ENCODE results near the gene MVB12B. TPM values are rescaled to one million over a fixed set of nuclear protein-coding genes. Genes with fewer than 3 reads are reported as not detected.

Gene MVB12B
- total and polyA plus RNA-seq, 2 of the 4 experiments (the other 2 are of a cell fraction) = 2.0 to 4.0 TPM

DNA sequence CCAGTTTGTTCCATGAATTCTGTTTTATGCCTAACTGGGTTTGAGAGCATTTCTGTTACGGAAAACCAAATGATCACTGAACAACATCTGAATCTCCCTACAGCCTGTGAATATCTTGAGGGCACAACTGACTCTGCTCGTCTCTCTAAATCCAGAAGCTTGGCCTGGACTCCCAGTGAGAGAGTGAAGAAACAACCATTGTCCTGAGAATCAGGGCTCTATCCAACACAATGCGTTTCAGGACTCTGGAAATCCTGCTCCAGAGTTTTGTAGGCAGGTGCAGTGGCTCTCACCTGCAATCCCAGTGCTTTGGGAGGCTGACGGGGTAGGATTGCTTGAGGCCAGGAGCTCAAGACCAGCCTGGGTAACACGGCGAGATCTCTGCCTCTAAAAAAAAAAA lies 7.8 kb upstream of the MVB12B start:
- DNase-seq (no peak), ATAC-seq (ENCODE audit: low read depth) (no peak)
- intact Hi-C loops (cut with micrococcal nuclease) = no loop called here
- H3K14ac ChIP-seq (replicated peaks; ENCODE audit: low read depth, low read length) = no peak overlapping the region
- no peak overlapping the region for H4K5ac ChIP-seq (ENCODE audit: low read depth, low read length)
- H3K56ac ChIP-seq (ENCODE audit: extremely low read depth, insufficient read depth, low read length) = no peak overlapping the region
- no peak overlapping the region for H2BK5ac ChIP-seq (ENCODE audit: low read depth, low read length, poor library complexity, severe bottlenecking)
- H4K91ac ChIP-seq (ENCODE audit: insufficient read depth, low read depth, low read length) = no peak overlapping the region
- H4K8ac ChIP-seq (ENCODE audit: low read depth in 2 of 2, low read length in 2 of 2) = no peak overlapping the region
- H3K36me3 ChIP-seq (ENCODE audit: control insufficient read depth, insufficient read depth, low read length) = no peaks in the 10 kb centered on the region
- dilution Hi-C loops (cut with HindIII; ENCODE audit: low sequenced_read_pairs, unreplicated experiment) = no loop called here
- H2BK120ac ChIP-seq (ENCODE audit: low read depth, low read length) = no peak overlapping the region
- no peak overlapping the region for H3K23ac ChIP-seq (ENCODE audit: low read depth, low read length)
- H3K18ac ChIP-seq (ENCODE audit: low read depth, low read length) = no peak overlapping the region
- no peak for TF ChIP-seq FOS (IDR thresholded peaks at IDR 0.05; ENCODE audit: low read depth, low read length)
- no peak for TF ChIP-seq RCOR1 (IDR thresholded peaks at IDR 0.05; ENCODE audit: insufficient replicate concordance, low read length)
- no peak for TF ChIP-seq CEBPB (IDR thresholded peaks at IDR 0.05; ENCODE audit: low read depth, low read length)
- TF ChIP-seq, protein P1, sequence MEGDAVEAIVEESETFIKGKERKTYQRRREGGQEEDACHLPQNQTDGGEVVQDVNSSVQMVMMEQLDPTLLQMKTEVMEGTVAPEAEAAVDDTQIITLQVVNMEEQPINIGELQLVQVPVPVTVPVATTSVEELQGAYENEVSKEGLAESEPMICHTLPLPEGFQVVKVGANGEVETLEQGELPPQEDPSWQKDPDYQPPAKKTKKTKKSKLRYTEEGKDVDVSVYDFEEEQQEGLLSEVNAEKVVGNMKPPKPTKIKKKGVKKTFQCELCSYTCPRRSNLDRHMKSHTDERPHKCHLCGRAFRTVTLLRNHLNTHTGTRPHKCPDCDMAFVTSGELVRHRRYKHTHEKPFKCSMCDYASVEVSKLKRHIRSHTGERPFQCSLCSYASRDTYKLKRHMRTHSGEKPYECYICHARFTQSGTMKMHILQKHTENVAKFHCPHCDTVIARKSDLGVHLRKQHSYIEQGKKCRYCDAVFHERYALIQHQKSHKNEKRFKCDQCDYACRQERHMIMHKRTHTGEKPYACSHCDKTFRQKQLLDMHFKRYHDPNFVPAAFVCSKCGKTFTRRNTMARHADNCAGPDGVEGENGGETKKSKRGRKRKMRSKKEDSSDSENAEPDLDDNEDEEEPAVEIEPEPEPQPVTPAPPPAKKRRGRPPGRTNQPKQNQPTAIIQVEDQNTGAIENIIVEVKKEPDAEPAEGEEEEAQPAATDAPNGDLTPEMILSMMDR (conservative IDR thresholded peaks at IDR 0.05; ENCODE audit: low read depth, low read length) = no peak
- TF ChIP-seq NFE2L2 (IDR thresholded peaks at IDR 0.05; ENCODE audit: low read depth, low read length) = no peak
- TF ChIP-seq MXI1 (IDR thresholded peaks at IDR 0.05; ENCODE audit: borderline replicate concordance, low read depth, low read length) = no peak
- TF ChIP-seq RFX5 (IDR thresholded peaks at IDR 0.05; ENCODE audit: low read depth, low read length) = no peak
- TF ChIP-seq POLR2A (IDR thresholded peaks at IDR 0.05; ENCODE audit: low read depth, low read length) = no peak
- TF ChIP-seq, protein P2, sequence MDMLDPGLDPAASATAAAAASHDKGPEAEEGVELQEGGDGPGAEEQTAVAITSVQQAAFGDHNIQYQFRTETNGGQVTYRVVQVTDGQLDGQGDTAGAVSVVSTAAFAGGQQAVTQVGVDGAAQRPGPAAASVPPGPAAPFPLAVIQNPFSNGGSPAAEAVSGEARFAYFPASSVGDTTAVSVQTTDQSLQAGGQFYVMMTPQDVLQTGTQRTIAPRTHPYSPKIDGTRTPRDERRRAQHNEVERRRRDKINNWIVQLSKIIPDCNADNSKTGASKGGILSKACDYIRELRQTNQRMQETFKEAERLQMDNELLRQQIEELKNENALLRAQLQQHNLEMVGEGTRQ (IDR thresholded peaks at IDR 0.05; ENCODE audit: low read depth, low read length) = no peak
- no peak for TF ChIP-seq MAZ (IDR thresholded peaks at IDR 0.05; ENCODE audit: borderline replicate concordance, low read depth, low read length)
- TF ChIP-seq ELK1 (IDR thresholded peaks at IDR 0.05; ENCODE audit: borderline replicate concordance, low read depth, low read length) = no peak
- no peak for TF ChIP-seq BHLHE40 (IDR thresholded peaks at IDR 0.05; ENCODE audit: low read depth, low read length)
- TF ChIP-seq MAFK (IDR thresholded peaks at IDR 0.05; ENCODE audit: low read depth, low read length) = no peak
- no peak for TF ChIP-seq SMC3 (IDR thresholded peaks at IDR 0.05; ENCODE audit: low read depth, low read length)
- no peak for TF ChIP-seq CHD1 (IDR thresholded peaks at IDR 0.05; ENCODE audit: low read depth, low read length)
- no peak overlapping the region for H3K4me3 ChIP-seq (ENCODE audit: insufficient read depth, low read depth, low read length)
- no peak overlapping the region for H2BK20ac ChIP-seq (ENCODE audit: low read depth, low read length)
- H2AK5ac ChIP-seq (ENCODE audit: low read depth, low read length) = no peak overlapping the region
- H2AFZ ChIP-seq (replicated peaks; ENCODE audit: low read length, poor library complexity) = no peak overlapping the region
- peaks cover 4% of the 10 kb centered on the region; the same call in 1 of the 2 replicates for H3K9me3 ChIP-seq (ENCODE audit: control insufficient read depth, insufficient read depth, low read length)
- H3K9ac ChIP-seq (ENCODE audit: low read depth, low read length) = no peak overlapping the region
- no peaks in the 10 kb centered on the region for H3K4me1 ChIP-seq (ENCODE audit: control insufficient read depth, insufficient read depth, low read length)
- no peak overlapping the region for H3K4ac ChIP-seq (ENCODE audit: low read depth, low read length)
- no peak overlapping the region for H2AK9ac ChIP-seq (replicated peaks; ENCODE audit: low read depth, low read length, poor library complexity)
- no peaks in the 10 kb centered on the region for H3K79me1 ChIP-seq (ENCODE audit: low read depth in 1 of 2, low read length in 2 of 2)
- no peak overlapping the region for H2BK15ac ChIP-seq (ENCODE audit: low read depth, low read length)
- in situ Hi-C loops (cut with MboI; ENCODE audit: low sequenced_read_pairs) = no loop called here
- H3K27me3 ChIP-seq (ENCODE audit: control insufficient read depth, insufficient read depth, low read length) = peaks cover 20% of the 10 kb centered on the region
- no TSS peak for BruUV-seq (replicated peaks)
- no peak overlapping the region for H3K27ac ChIP-seq (ENCODE audit: insufficient read depth, low read length)
- H4K20me1 ChIP-seq (ENCODE audit: insufficient read depth, low read length) = no peaks in the 10 kb centered on the region
- no CpG with 5 or more reads among the region's 6 CpGs for WGBS, 2 experiments (ENCODE audit: extremely low coverage in 2 of 2, insufficient read length in 1 of 2)
- H3K4me2 ChIP-seq (ENCODE audit: low read depth, low read length) = no peak overlapping the region
- H3K9me1 ChIP-seq (ENCODE audit: insufficient read depth, low read length) = no peaks in the 10 kb centered on the region
- ChIA-PET CTCF (interaction anchor here (1.4 to 1.9 kb wide), 2 partner anchors 9 to 13 kb away, joined by 3 to 7 read pairs; no protein-coding TSS in a partner anchor), POLR2A (ENCODE audit: unreplicated experiment) (no interaction called here)
